CD8-positive, alpha-beta memory T cell (primary cell): ENCODE data around the gene AIFM2. TPM values are rescaled to one million over a fixed set of nuclear protein-coding genes. Genes with fewer than 3 reads are reported as not detected.

Experiments used
- CTCF ChIA-PET: fragments of 350-600 bp; sonication (Branson Sonifier 250); formaldehyde crosslinking; loops from one replicate; lab custom pipeline; 2021; ENCODE audit warnings: antibody characterized with exemption; lab: Charles Lee
- POLR2A ChIA-PET: fragments of 350-600 bp; sonication (Branson Sonifier 250); formaldehyde crosslinking; loops from one replicate; lab custom pipeline; 2021; ENCODE audit warnings: antibody characterized with exemption; lab: Charles Lee
- DNase-seq, 5 donors: peaks; one replicate each; pipeline versions ENCODE4 v3.0.0 to v3.0.0-alpha.2; 2020 to 2022; ENCODE audit warnings: mixed read lengths in 1 of 5
- H3K27ac ChIP-seq: one replicate; pipeline ENCODE4 v1.7.0; 2013; ENCODE audit warnings: low read depth, mild to moderate bottlenecking, low read length, moderate library complexity
- H3K27me3 ChIP-seq: 2 replicates; pipeline ENCODE4 v1.7.0; 2013; ENCODE audit warnings: low read length, mild to moderate bottlenecking; ENCODE audit not compliant: insufficient read depth, poor library complexity, severe bottlenecking
- H3K36me3 ChIP-seq: 2 replicates; pipeline ENCODE4 v1.7.0; 2013; ENCODE audit warnings: mild to moderate bottlenecking, low read length, moderate library complexity; ENCODE audit not compliant: insufficient read depth
- H3K4me1 ChIP-seq: 2 replicates; pipeline ENCODE4 v1.7.0; 2013; ENCODE audit warnings: mild to moderate bottlenecking, low read length, moderate library complexity; ENCODE audit not compliant: insufficient read depth
- H3K4me3 ChIP-seq: 2 replicates; pipeline ENCODE4 v1.7.0; 2013; ENCODE audit warnings: mild to moderate bottlenecking, low read length
- H3K9me3 ChIP-seq: 2 replicates; pipeline ENCODE4 v1.7.0; 2013; ENCODE audit warnings: mild to moderate bottlenecking, low read length
- H3K27ac Mint-ChIP-seq, 8 donors: one replicate each; pipeline ENCODE4 v1.8.0; 2020 to 2021; ENCODE audit warnings: mixed read lengths in 8 of 8, mild to moderate bottlenecking in 6 of 8, inconsistent platforms in 3 of 8, moderate library complexity in 3 of 8
- H3K27me3 Mint-ChIP-seq, 2 donors: one replicate each; pipeline ENCODE4 v1.8.0; 2020 to 2021; ENCODE audit warnings: mixed read lengths in 2 of 2, mild to moderate bottlenecking in 1 of 2, moderate library complexity in 1 of 2
- H3K36me3 Mint-ChIP-seq, 3 donors: one replicate each; pipeline ENCODE4 v1.8.0; 2020 to 2021; ENCODE audit warnings: mixed read lengths in 3 of 3, inconsistent platforms in 1 of 3, mild to moderate bottlenecking in 1 of 3
- H3K4me1 Mint-ChIP-seq, 3 donors: one replicate each; pipeline ENCODE4 v1.8.0; 2020 to 2021; ENCODE audit warnings: mixed read lengths in 3 of 3, inconsistent platforms in 1 of 3, mild to moderate bottlenecking in 1 of 3
- H3K4me3 Mint-ChIP-seq, 7 donors: one replicate each; pipeline ENCODE4 v1.8.0; 2020 to 2021; ENCODE audit warnings: mixed read lengths in 7 of 7, mild to moderate bottlenecking in 6 of 7, moderate library complexity in 4 of 7, inconsistent platforms in 2 of 7
- H3K9me3 Mint-ChIP-seq, 5 donors: one replicate each; pipeline ENCODE4 v1.8.0; 2020 to 2022; ENCODE audit warnings: mixed read lengths in 5 of 5, mild to moderate bottlenecking in 3 of 5, moderate library complexity in 2 of 5, inconsistent platforms in 1 of 5
- polyA plus RNA-seq: library from polyadenylated mRNA; unstranded; fragments of 300-500 nt; fragmentation: Illumina TruSeq; gene quantifications from one replicate; pipeline ENCODE4 v1.2.3, GENCODE V29; 2021
- total RNA-seq, 2 experiments: library from RNA; stranded (reverse); gene quantifications; one replicate each; pipeline ENCODE4 v1.2.3, GENCODE V29; 2021

The AIFM2 gene
- total and polyA plus RNA-seq, 3 experiments from 2014 or later: 3.5 to 17.9 (median 17.6) TPM

- no peaks in the 10 kb centered on the region for H3K27me3 Mint-ChIP-seq
- H3K4me3 ChIP-seq: no peak overlapping the region
- no peak overlapping the region for H3K27ac ChIP-seq
- H3K9me3 Mint-ChIP-seq: no peaks in the 10 kb centered on the region
- ChIA-PET CTCF (interaction anchor here (0.7 to 4.9 kb wide), 31 partner anchors 10 to 957 kb away, joined by 3 to 51 read pairs (median 4); partner anchors contain the start of genes PPA1, SAR1A and TYSND1), POLR2A (interaction anchor here (0.6 to 1.7 kb wide), 3 partner anchors 30 to 770 kb away, joined by 3 to 11 read pairs (median 3); partner anchors contain the start of gene TYSND1)
- H3K4me1 Mint-ChIP-seq: peaks cover 5 to 9% (median 6%) of the 10 kb centered on the region in 3 donors
- peaks cover 3 to 76% (median 9%) of the 10 kb centered on the region in 3 donors for H3K36me3 Mint-ChIP-seq
- H3K9me3 ChIP-seq: no peaks in the 10 kb centered on the region
- peak; percentile 40 to 75 (median 42) for DNase-seq
- peak overlapping the region in 1 of 7 donors; percentile 39 for H3K4me3 Mint-ChIP-seq
- peak overlapping the region in 3 of 8 donors; percentile 44 to 75 (median 72) for H3K27ac Mint-ChIP-seq
- H3K4me1 ChIP-seq: peaks cover 7% of the 10 kb centered on the region
- H3K27me3 ChIP-seq: no peaks in the 10 kb centered on the region
- peaks cover 11% of the 10 kb centered on the region for H3K36me3 ChIP-seq
These were observed 16.5 kb downstream of the AIFM2 start for GRCh38 chr10:70115948-70116682.

- DNase-seq: no peak
- H3K27me3 Mint-ChIP-seq: no peaks in the 10 kb centered on the region
- H3K4me3 Mint-ChIP-seq: no peak overlapping the region
- ChIA-PET CTCF (interaction anchor here (1.2 to 4.9 kb wide), 10 partner anchors 9 to 695 kb away, joined by 3 to 51 read pairs (median 15); partner anchors contain the start of gene TYSND1), POLR2A (no interaction called here)
- Histone ChIP-seq H3K4me1 (peaks cover 7% of the 10 kb centered on the region), H3K36me3 (peaks cover 16% of the 10 kb centered on the region), H3K27me3 (no peaks in the 10 kb centered on the region), H3K4me3 (no peak overlapping the region), H3K27ac (no peak overlapping the region), H3K9me3 (no peaks in the 10 kb centered on the region)
- no peaks in the 10 kb centered on the region for H3K9me3 Mint-ChIP-seq
- no peak overlapping the region for H3K27ac Mint-ChIP-seq
- H3K4me1 Mint-ChIP-seq: peaks cover 5 to 9% (median 6%) of the 10 kb centered on the region in 3 donors
- H3K36me3 Mint-ChIP-seq: peaks cover 0 to 74% (median 5%) of the 10 kb centered on the region in 3 donors
These were observed 17.7 kb downstream of the AIFM2 start for GRCh38 chr10:70114902-70115301.

GRCh38 chr10:70112071-70112470 is 20.6 kb downstream of the AIFM2 start:
- no peaks in the 10 kb centered on the region for H3K27me3 Mint-ChIP-seq
- no peak overlapping the region for H3K4me3 ChIP-seq
- H3K4me1 Mint-ChIP-seq: peaks cover 5 to 20% (median 11%) of the 10 kb centered on the region in 3 donors
- ChIA-PET CTCF (interaction anchor here (1.0 kb wide), 1 partner anchor 37 kb away, joined by 3 read pairs; no protein-coding TSS in a partner anchor), POLR2A (no interaction called here)
- peaks cover 0 to 74% (median 8%) of the 10 kb centered on the region in 3 donors for H3K36me3 Mint-ChIP-seq
- H3K9me3 ChIP-seq: no peaks in the 10 kb centered on the region
- H3K27me3 ChIP-seq: no peaks in the 10 kb centered on the region
- H3K36me3 ChIP-seq: peaks cover 19% of the 10 kb centered on the region
- peaks cover 7% of the 10 kb centered on the region for H3K4me1 ChIP-seq
- no peak overlapping the region for H3K4me3 Mint-ChIP-seq
- peak in 1 of 5 donors; percentile 16 for DNase-seq
- no peaks in the 10 kb centered on the region for H3K9me3 Mint-ChIP-seq
- H3K27ac ChIP-seq: no peak overlapping the region
- peak overlapping the region in 2 of 8 donors; percentile 57 to 73 for H3K27ac Mint-ChIP-seq

- POLR2A ChIA-PET: no interaction called here
- peaks cover 6% of the 10 kb centered on the region for H3K4me1 ChIP-seq
These were observed 21.1 kb downstream of the AIFM2 start for GRCh38 chr10:70111496-70111895.

GRCh38 chr10:70109064-70109729 is 23.4 kb downstream of the AIFM2 start:
- CTCF ChIA-PET: interaction anchor here (6.8 kb wide), 1 partner anchor 8 kb away, joined by 44 read pairs; no protein-coding TSS in a partner anchor

More at GRCh38 chr10:70111496-70111895, 21.1 kb downstream of the AIFM2 start:
- Histone ChIP-seq H3K27ac (no peak overlapping the region), H3K36me3 (peaks cover 19% of the 10 kb centered on the region), H3K9me3 (no peaks in the 10 kb centered on the region), H3K27me3 (no peaks in the 10 kb centered on the region), H3K4me3 (no peak overlapping the region)
- Mint-ChIP-seq H3K36me3 (peaks cover 0 to 76% (median 8%) of the 10 kb centered on the region in 3 donors), H3K4me3 (no peak overlapping the region), H3K27ac (peak overlapping the region in 2 of 8 donors; percentile 22 to 48), H3K9me3 (no peaks in the 10 kb centered on the region), H3K4me1 (peaks cover 5 to 19% (median 11%) of the 10 kb centered on the region in 3 donors), H3K27me3 (no peaks in the 10 kb centered on the region)
- CTCF ChIA-PET: no interaction called here
- no peak for DNase-seq

GRCh38 chr10:70106958-70107791 is 25.4 kb downstream of the AIFM2 start:
- CTCF ChIA-PET: interaction anchor here (1.1 to 6.8 kb wide), 3 partner anchors 10 to 63 kb away, joined by 3 to 44 read pairs (median 3); partner anchors contain the start of gene SAR1A
- no peak for DNase-seq
- Mint-ChIP-seq H3K27ac (peak overlapping the region in 4 of 8 donors; percentile 44 to 52 (median 48)), H3K9me3 (no peaks in the 10 kb centered on the region), H3K36me3 (peaks cover 0 to 76% (median 13%) of the 10 kb centered on the region in 3 donors), H3K4me3 (no peak overlapping the region), H3K4me1 (peaks cover 0 to 26% (median 5%) of the 10 kb centered on the region in 3 donors), H3K27me3 (no peaks in the 10 kb centered on the region)
- no peaks in the 10 kb centered on the region for H3K27me3 ChIP-seq
- peaks cover 14% of the 10 kb centered on the region for H3K36me3 ChIP-seq
- no peaks in the 10 kb centered on the region for H3K9me3 ChIP-seq
- H3K27ac ChIP-seq: no peak overlapping the region
- no peak overlapping the region for H3K4me3 ChIP-seq
- POLR2A ChIA-PET: no interaction called here
- no peaks in the 10 kb centered on the region for H3K4me1 ChIP-seq

More at GRCh38 chr10:70109064-70109729, 23.4 kb downstream of the AIFM2 start:
- Histone ChIP-seq H3K4me3 (no peak overlapping the region), H3K9me3 (no peaks in the 10 kb centered on the region), H3K4me1 (no peaks in the 10 kb centered on the region), H3K27ac (no peak overlapping the region), H3K36me3 (peaks cover 23% of the 10 kb centered on the region), H3K27me3 (no peaks in the 10 kb centered on the region)
- DNase-seq: no peak
- H3K9me3 Mint-ChIP-seq: no peaks in the 10 kb centered on the region
- H3K36me3 Mint-ChIP-seq: peaks cover 0 to 79% (median 7%) of the 10 kb centered on the region in 3 donors
- no peaks in the 10 kb centered on the region for H3K27me3 Mint-ChIP-seq
- peaks cover 0 to 24% (median 5%) of the 10 kb centered on the region in 3 donors for H3K4me1 Mint-ChIP-seq
- no peak overlapping the region for H3K4me3 Mint-ChIP-seq
- H3K27ac Mint-ChIP-seq: no peak overlapping the region
- POLR2A ChIA-PET: no interaction called here

GRCh38 chr10:70101668-70102067 is 31.0 kb downstream of the AIFM2 start:
- Mint-ChIP-seq H3K4me3 (no peak overlapping the region), H3K4me1 (peaks cover 0 to 24% (median 5%) of the 10 kb centered on the region in 3 donors), H3K9me3 (no peaks in the 10 kb centered on the region), H3K36me3 (peaks cover 16 to 85% (median 34%) of the 10 kb centered on the region in 3 donors), H3K27ac (peak overlapping the region in 2 of 8 donors; percentile 8 to 47), H3K27me3 (peaks cover 0 to 3% of the 10 kb centered on the region in 2 donors)
- Histone ChIP-seq H3K27ac (no peak overlapping the region), H3K27me3 (no peaks in the 10 kb centered on the region), H3K9me3 (no peaks in the 10 kb centered on the region), H3K36me3 (peaks cover 4% of the 10 kb centered on the region), H3K4me3 (no peak overlapping the region), H3K4me1 (no peaks in the 10 kb centered on the region)
- CTCF ChIA-PET: no interaction called here
- DNase-seq: no peak
- POLR2A ChIA-PET: no interaction called here
